CD14-positive monocyte (primary cell): ENCODE results near the gene ADGRG6. TPM values are rescaled to one million over a fixed set of nuclear protein-coding genes. Genes with fewer than 3 reads are reported as not detected.

Experiments used
- DNase-seq, 3 donors: peaks; one replicate each; pipeline ENCODE4 v3.0.0-alpha.2; 2011 to 2022
- H2AFZ ChIP-seq: 2 replicates; pipeline ENCODE4 v1.6.0; 2012; ENCODE audit warnings: mild to moderate bottlenecking, low read depth, low read length, inconsistent platforms; ENCODE audit not compliant: insufficient read depth, poor library complexity, severe bottlenecking
- H3K27ac ChIP-seq, 2 donors: 1 replicate in 1 of 2; 2 replicates in 1 of 2; pipeline ENCODE4 v1.5.1; 2012 to 2013; ENCODE audit warnings: low read length in 2 of 2, control low read depth in 1 of 2, inconsistent platforms in 1 of 2, low read depth in 1 of 2, mild to moderate bottlenecking in 1 of 2
- H3K27me3 ChIP-seq, 2 donors: one replicate each; pipeline versions ENCODE4 v1.6.0 to v1.6.1; 2011 to 2013; ENCODE audit warnings: low read length in 2 of 2; ENCODE audit not compliant: control insufficient read depth in 2 of 2, insufficient read depth in 2 of 2
- H3K36me3 ChIP-seq, 2 donors: replicated peaks in 1 of 2; 1 replicate in 1 of 2; 2 replicates in 1 of 2; pipeline versions ENCODE4 v1.5.1 to v1.6.1; 2012 to 2013; ENCODE audit warnings: low read length in 2 of 2, control low read depth in 1 of 2, inconsistent platforms in 1 of 2, mild to moderate bottlenecking in 1 of 2; ENCODE audit not compliant: insufficient read depth in 2 of 2, control insufficient read depth in 1 of 2
- H3K4me1 ChIP-seq, 2 donors: 1 replicate in 1 of 2; 2 replicates in 1 of 2; pipeline versions ENCODE4 v1.5.1 to v1.6.1; 2012 to 2013; ENCODE audit warnings: low read length in 2 of 2, control low read depth in 1 of 2, inconsistent platforms in 1 of 2, mild to moderate bottlenecking in 1 of 2, moderate library complexity in 1 of 2; ENCODE audit not compliant: insufficient read depth in 2 of 2, control insufficient read depth in 1 of 2
- H3K4me2 ChIP-seq: replicated peaks from 2 replicates; pipeline ENCODE3; 2012; ENCODE audit warnings: low read length, moderate library complexity, mild to moderate bottlenecking; ENCODE audit not compliant: poor library complexity, severe bottlenecking; ENCODE audit errors: extremely low read depth
- H3K4me3 ChIP-seq, 3 experiments: fragments of 200-600 bp in 1 of 3; sonication (generic) in 1 of 3; replicated peaks in 1 of 3; 1 replicate in 2 of 3; 2 replicates in 1 of 3; pipeline ENCODE4 v1.5.1; 2011 to 2013; ENCODE audit warnings: low read length in 3 of 3, mild to moderate bottlenecking in 3 of 3, control low read depth in 2 of 3, low read depth in 2 of 3, inconsistent platforms in 1 of 3, moderate library complexity in 1 of 3
- H3K79me2 ChIP-seq: 2 replicates; pipeline ENCODE4 v1.6.0; 2012; ENCODE audit warnings: mild to moderate bottlenecking, control low read depth, inconsistent platforms, low read length, moderate library complexity; ENCODE audit not compliant: insufficient read depth
- H3K9ac ChIP-seq: 2 replicates; pipeline ENCODE4 v1.6.0; 2017; ENCODE audit warnings: low read length, mild to moderate bottlenecking; ENCODE audit not compliant: insufficient read depth, poor library complexity, severe bottlenecking
- H3K9me3 ChIP-seq, 2 donors: replicated peaks in 1 of 2; 1 replicate in 1 of 2; 2 replicates in 1 of 2; pipeline versions ENCODE4 v1.5.1 to v1.6.1; 2012 to 2013; ENCODE audit warnings: low read length in 2 of 2, control low read depth in 1 of 2; ENCODE audit not compliant: control insufficient read depth in 1 of 2, insufficient read depth in 1 of 2
- H4K20me1 ChIP-seq: 2 replicates; pipeline ENCODE4 v1.6.0; 2012; ENCODE audit warnings: mild to moderate bottlenecking, low read length, control low read depth, moderate library complexity; ENCODE audit not compliant: insufficient read depth
- H3K27ac Mint-ChIP-seq, 7 donors: one replicate each; pipeline ENCODE4 v1.8.0; 2020; ENCODE audit warnings: mild to moderate bottlenecking in 7 of 7, mixed read lengths in 7 of 7, moderate library complexity in 6 of 7, inconsistent platforms in 2 of 7
- H3K27me3 Mint-ChIP-seq, 3 donors: one replicate each; pipeline ENCODE4 v1.8.0; 2021 to 2022; ENCODE audit warnings: low read depth in 3 of 3, mild to moderate bottlenecking in 3 of 3, mixed read lengths in 3 of 3, moderate library complexity in 3 of 3, inconsistent platforms in 1 of 3
- H3K36me3 Mint-ChIP-seq, 2 donors: one replicate each; pipeline ENCODE4 v1.8.0; 2020; ENCODE audit warnings: mixed read lengths in 2 of 2, inconsistent platforms in 1 of 2, mild to moderate bottlenecking in 1 of 2
- H3K4me1 Mint-ChIP-seq: one replicate; pipeline ENCODE4 v1.8.0; 2020; ENCODE audit warnings: mild to moderate bottlenecking, mixed read lengths
- H3K4me3 Mint-ChIP-seq, 2 donors: one replicate each; pipeline ENCODE4 v1.8.0; 2020; ENCODE audit warnings: mild to moderate bottlenecking in 2 of 2, mixed read lengths in 2 of 2, moderate library complexity in 1 of 2
- H3K9me3 Mint-ChIP-seq, 7 donors: one replicate each; pipeline ENCODE4 v1.8.0; 2020 to 2022; ENCODE audit warnings: mixed read lengths in 7 of 7, mild to moderate bottlenecking in 6 of 7, moderate library complexity in 6 of 7, inconsistent platforms in 2 of 7
- WGBS: methylation state at CpG from one replicate; pipeline ENCODE4 v1.1.5; 2013; ENCODE audit warnings: missing lambda C conversion rate; ENCODE audit not compliant: insufficient coverage; 5-methylcytosine and 5-hydroxymethylcytosine counted together
- intact Hi-C, 2 donors: fragments of 100-400 bp; cut with micrococcal nuclease; formaldehyde crosslinking; loops; one replicate each; pipeline versions ENCODE4 v1.15.0 to v1.15.1; 2023
- polyA plus RNA-seq, 3 donors: library from polyadenylated mRNA; depleted of rRNA in 1 of 3; unstranded in 2 of 3; stranded (reverse) in 1 of 3; fragments of 300-500 nt in 2 of 3; fragments of >200 nt in 1 of 3; fragmentation: Illumina TruSeq in 2 of 3; gene quantifications; 1 replicate in 2 of 3; 2 replicates in 1 of 3; pipeline ENCODE4 v1.2.3, GENCODE V29; 2012 to 2021
- TF ChIP-seq, protein P1 (sequence below): fragments of 200-600 bp; IDR thresholded peaks from one replicate; pipeline ENCODE4 v1.8.0; 2022; ENCODE audit warnings: antibody characterized with exemption, mild to moderate bottlenecking

ADGRG6 gene
- polyA plus RNA-seq, 3 donors: 0.18 to 0.31 TPM; not detected in 1

DNA sequence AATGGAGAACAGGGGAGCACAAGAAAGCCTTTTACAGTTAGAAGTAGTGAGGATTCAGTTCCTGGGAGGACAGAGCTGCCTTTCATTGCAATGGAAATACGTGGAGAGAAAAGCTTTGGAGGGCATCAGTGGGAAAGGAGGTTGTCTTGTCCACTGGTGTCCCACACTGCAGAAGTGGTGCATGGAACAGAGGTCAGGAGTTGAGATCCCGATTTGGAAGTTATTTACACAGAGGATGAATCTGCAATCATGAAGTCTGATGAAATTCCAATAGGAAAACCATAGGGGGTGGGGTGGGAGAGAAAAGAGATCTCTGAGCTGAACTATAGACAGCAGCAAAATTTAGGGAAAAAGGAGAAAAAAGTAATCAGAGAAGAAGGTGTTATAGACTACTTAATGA, 33.6 kb downstream of the ADGRG6 start:
- H3K79me2 ChIP-seq: no peaks in the 10 kb centered on the region

DNA sequence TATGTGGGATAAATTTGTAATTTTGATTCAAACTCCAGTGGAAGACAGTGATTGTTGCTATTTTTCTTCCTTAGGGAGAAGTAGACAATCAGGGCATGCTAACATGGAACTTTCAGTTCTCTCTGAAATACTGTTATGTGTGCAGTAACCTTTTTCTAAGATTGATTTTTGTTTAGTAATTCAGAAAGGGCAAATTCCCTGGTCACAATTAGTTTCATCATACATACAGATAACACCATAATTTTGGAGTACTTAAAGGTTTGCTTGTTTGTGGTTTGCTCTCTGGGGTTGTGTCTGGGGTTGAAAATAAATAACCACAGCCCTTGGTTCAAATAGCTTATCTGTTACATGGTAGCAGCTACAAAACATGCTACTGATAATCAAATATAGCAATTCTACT, 34.4 kb downstream of the ADGRG6 start:
- H3K36me3 Mint-ChIP-seq: no peaks in the 10 kb centered on the region
- no peaks in the 10 kb centered on the region for H3K79me2 ChIP-seq

More for the DNA sequence above, 33.6 kb downstream of the ADGRG6 start:
- H4K20me1 ChIP-seq: no peaks in the 10 kb centered on the region
- peaks cover 0 to 1% (median 0%) of the 10 kb centered on the region in 7 donors for H3K9me3 Mint-ChIP-seq
- no peak overlapping the region for H3K27ac Mint-ChIP-seq
- DNase-seq: no peak
- no peaks in the 10 kb centered on the region for H3K36me3 ChIP-seq
- no peak overlapping the region for H3K4me3 ChIP-seq
- no peaks in the 10 kb centered on the region for H3K27me3 ChIP-seq
- H3K36me3 Mint-ChIP-seq: no peaks in the 10 kb centered on the region
- H3K9ac ChIP-seq: no peak overlapping the region
- H3K27ac ChIP-seq: no peak overlapping the region
- no peak overlapping the region for H3K4me3 Mint-ChIP-seq
- no peaks in the 10 kb centered on the region for H3K4me1 Mint-ChIP-seq
- H3K4me1 ChIP-seq: no peaks in the 10 kb centered on the region
- no peaks in the 10 kb centered on the region for H3K9me3 ChIP-seq
- TF ChIP-seq, protein P1, sequence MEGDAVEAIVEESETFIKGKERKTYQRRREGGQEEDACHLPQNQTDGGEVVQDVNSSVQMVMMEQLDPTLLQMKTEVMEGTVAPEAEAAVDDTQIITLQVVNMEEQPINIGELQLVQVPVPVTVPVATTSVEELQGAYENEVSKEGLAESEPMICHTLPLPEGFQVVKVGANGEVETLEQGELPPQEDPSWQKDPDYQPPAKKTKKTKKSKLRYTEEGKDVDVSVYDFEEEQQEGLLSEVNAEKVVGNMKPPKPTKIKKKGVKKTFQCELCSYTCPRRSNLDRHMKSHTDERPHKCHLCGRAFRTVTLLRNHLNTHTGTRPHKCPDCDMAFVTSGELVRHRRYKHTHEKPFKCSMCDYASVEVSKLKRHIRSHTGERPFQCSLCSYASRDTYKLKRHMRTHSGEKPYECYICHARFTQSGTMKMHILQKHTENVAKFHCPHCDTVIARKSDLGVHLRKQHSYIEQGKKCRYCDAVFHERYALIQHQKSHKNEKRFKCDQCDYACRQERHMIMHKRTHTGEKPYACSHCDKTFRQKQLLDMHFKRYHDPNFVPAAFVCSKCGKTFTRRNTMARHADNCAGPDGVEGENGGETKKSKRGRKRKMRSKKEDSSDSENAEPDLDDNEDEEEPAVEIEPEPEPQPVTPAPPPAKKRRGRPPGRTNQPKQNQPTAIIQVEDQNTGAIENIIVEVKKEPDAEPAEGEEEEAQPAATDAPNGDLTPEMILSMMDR: no peak
- H2AFZ ChIP-seq: no peak overlapping the region
- intact Hi-C loops: no loop called here
- H3K4me2 ChIP-seq: no peak overlapping the region
- WGBS: 100% methylated on average over 2 of the region's 2 CpGs
- H3K27me3 Mint-ChIP-seq: no peaks in the 10 kb centered on the region

More for the DNA sequence above, 34.4 kb downstream of the ADGRG6 start:
- no peak overlapping the region for H3K4me3 Mint-ChIP-seq
- Histone ChIP-seq H2AFZ (no peak overlapping the region), H3K27ac (no peak overlapping the region), H3K4me1 (no peaks in the 10 kb centered on the region), H3K36me3 (no peaks in the 10 kb centered on the region), H3K9ac (no peak overlapping the region), H3K4me2 (no peak overlapping the region), H4K20me1 (no peaks in the 10 kb centered on the region), H3K4me3 (no peak overlapping the region), H3K9me3 (no peaks in the 10 kb centered on the region), H3K27me3 (no peaks in the 10 kb centered on the region)
- no peak for DNase-seq
- H3K4me1 Mint-ChIP-seq: no peaks in the 10 kb centered on the region
- H3K27ac Mint-ChIP-seq: no peak overlapping the region
- peaks cover 0 to 1% (median 0%) of the 10 kb centered on the region in 7 donors for H3K9me3 Mint-ChIP-seq
- intact Hi-C loops: no loop called here
- TF ChIP-seq, protein P1: no peak
- no peaks in the 10 kb centered on the region for H3K27me3 Mint-ChIP-seq
